H1 (cell line): Measurements from ENCODE around the gene ATG5. TPM values are rescaled to one million over a fixed set of nuclear protein-coding genes. Genes with fewer than 3 reads are reported as not detected.

Source experiments
- CTCF ChIA-PET: fragments of 300-600 bp; sonication (Branson Sonifier 250); formaldehyde crosslinking; loops from one replicate; lab custom pipeline; 2021; ENCODE audit not compliant: partially characterized antibody; lab: Charles Lee
- POLR2A ChIA-PET: fragments of 300-600 bp; sonication (Branson Sonifier 250); formaldehyde crosslinking; loops from one replicate; lab custom pipeline; 2021; ENCODE audit warnings: inconsistent platforms; ENCODE audit not compliant: partially characterized antibody; lab: Charles Lee
- DNase-seq, 2 experiments: peaks; one replicate each; pipeline versions ENCODE4 v3.0.0 to v3.0.0-alpha.2; 2010 to 2022; ENCODE audit warnings: low spot score in 2 of 2, low read depth in 1 of 2, mixed read lengths in 1 of 2
- FAIRE-seq: peaks from 2 replicates; lab custom pipeline; 2011; peaks lifted over from hg19 to GRCh38; lab: Jason Lieb, UNC
- H2AFZ ChIP-seq: 2 replicates; pipeline ENCODE4 v1.8.1; 2012; ENCODE audit warnings: low read length, inconsistent platforms
- H2AK5ac ChIP-seq: 2 replicates; pipeline ENCODE4 v1.6.1; 2013; ENCODE audit warnings: low read depth, low read length
- H2BK120ac ChIP-seq: replicated peaks from 2 replicates; pipeline ENCODE3; 2013; ENCODE audit warnings: low read depth, low read length, inconsistent platforms
- H2BK12ac ChIP-seq: 2 replicates; pipeline ENCODE4 v1.6.1; 2013; ENCODE audit warnings: low read depth, low read length
- H2BK15ac ChIP-seq: 2 replicates; pipeline ENCODE4 v1.6.1; 2013; ENCODE audit warnings: low read length
- H2BK20ac ChIP-seq: 2 replicates; pipeline ENCODE4 v1.6.1; 2013; ENCODE audit warnings: low read length
- H2BK5ac ChIP-seq: 2 replicates; pipeline ENCODE4 v1.6.1; 2013; ENCODE audit warnings: low read depth, low read length
- H3K14ac ChIP-seq: 2 replicates; pipeline ENCODE4 v1.6.1; 2013; ENCODE audit warnings: inconsistent platforms; ENCODE audit not compliant: insufficient read length
- H3K18ac ChIP-seq: 2 replicates; pipeline ENCODE4 v1.6.1; 2013; ENCODE audit warnings: low read length; ENCODE audit errors: extremely low read depth
- H3K23ac ChIP-seq: 2 replicates; pipeline ENCODE4 v1.6.1; 2013; ENCODE audit warnings: inconsistent platforms; ENCODE audit not compliant: insufficient read length
- H3K23me2 ChIP-seq: 2 replicates; pipeline ENCODE4 v1.6.1; 2013; ENCODE audit warnings: low read depth, low read length
- H3K27ac ChIP-seq: 2 replicates; pipeline ENCODE4 v1.6.1; 2011; ENCODE audit warnings: low read depth, low read length, inconsistent platforms
- H3K27me3 ChIP-seq, 4 experiments: replicated peaks in 1 of 4; 1 replicate in 1 of 4; 2 replicates in 3 of 4; pipeline versions ENCODE4 v1.6.1 to v1.8.1; 2011 to 2013; ENCODE audit warnings: low read length in 3 of 4, mild to moderate bottlenecking in 3 of 4, inconsistent platforms in 2 of 4, mixed read lengths in 2 of 4, moderate library complexity in 1 of 4; ENCODE audit not compliant: control insufficient read depth in 3 of 4, insufficient read depth in 3 of 4; ENCODE audit errors: extremely low read depth in 1 of 4
- H3K36me3 ChIP-seq, 4 experiments: 2 replicates each; pipeline versions ENCODE4 v1.6.1 to v1.8.1; 2011 to 2013; ENCODE audit warnings: mild to moderate bottlenecking in 4 of 4, low read length in 3 of 4, moderate library complexity in 2 of 4, control low read depth in 1 of 4, inconsistent platforms in 1 of 4; ENCODE audit not compliant: insufficient read depth in 4 of 4, control insufficient read depth in 2 of 4
- H3K4ac ChIP-seq: replicated peaks from 2 replicates; pipeline ENCODE3; 2013; ENCODE audit warnings: low read length, low read depth, mixed read lengths, inconsistent platforms; ENCODE audit not compliant: insufficient read length
- H3K4me1 ChIP-seq, 4 experiments: replicated peaks in 1 of 4; 1 replicate in 1 of 4; 2 replicates in 3 of 4; pipeline versions ENCODE4 v1.6.1 to v1.8.1; 2011 to 2013; ENCODE audit warnings: low read length in 3 of 4, inconsistent platforms in 2 of 4, mixed read lengths in 1 of 4; ENCODE audit not compliant: insufficient read depth in 4 of 4, control insufficient read depth in 3 of 4
- H3K4me2 ChIP-seq, 2 experiments: 2 replicates each; pipeline versions ENCODE4 v1.6.1 to v1.8.1; 2011 to 2013; ENCODE audit warnings: low read depth in 2 of 2, low read length in 2 of 2, control low read depth in 1 of 2, inconsistent platforms in 1 of 2, mild to moderate bottlenecking in 1 of 2; ENCODE audit not compliant: insufficient read depth in 1 of 2
- H3K4me3 ChIP-seq, 4 experiments: fragments of 200-600, 300-600 bp in 1 of 4; sonication (generic), shearing (Covaris generic), sonication (Bioruptor Twin) in 1 of 4; 2 replicates each; pipeline versions ENCODE4 v1.5.1 to v1.8.1; 2011 to 2016; ENCODE audit warnings: low read length in 4 of 4, low read depth in 3 of 4, control low read depth in 2 of 4, inconsistent platforms in 2 of 4, mild to moderate bottlenecking in 2 of 4, mixed read lengths in 1 of 4, moderate library complexity in 1 of 4; ENCODE audit not compliant: insufficient read depth in 2 of 4; ENCODE audit errors: extremely low read depth in 1 of 4
- H3K56ac ChIP-seq: replicated peaks from 2 replicates; pipeline ENCODE3; 2013; ENCODE audit warnings: low read depth, mild to moderate bottlenecking, mixed read lengths, low read length, inconsistent platforms; ENCODE audit not compliant: insufficient read length
- H3K79me1 ChIP-seq: 2 replicates; pipeline ENCODE4 v1.6.1; 2013; ENCODE audit warnings: low read depth, low read length, control low read depth
- H3K79me2 ChIP-seq, 2 experiments: 2 replicates each; pipeline versions ENCODE4 v1.6.1 to v1.8.1; 2012 to 2013; ENCODE audit warnings: low read length in 2 of 2, mild to moderate bottlenecking in 2 of 2, inconsistent platforms in 1 of 2; ENCODE audit not compliant: insufficient read depth in 2 of 2, control insufficient read depth in 1 of 2
- H3K9ac ChIP-seq, 4 experiments: replicated peaks in 1 of 4; 1 replicate in 1 of 4; 2 replicates in 3 of 4; pipeline versions ENCODE4 v1.6.1 to v1.8.1; 2011 to 2013; ENCODE audit warnings: low read depth in 3 of 4, low read length in 3 of 4, control low read depth in 2 of 4, mild to moderate bottlenecking in 2 of 4, moderate library complexity in 2 of 4, inconsistent platforms in 1 of 4; ENCODE audit errors: extremely low read depth in 1 of 4
- H3K9me3 ChIP-seq, 2 experiments: 2 replicates each; pipeline versions ENCODE4 v1.6.1 to v1.8.1; 2012 to 2013; ENCODE audit warnings: mild to moderate bottlenecking in 2 of 2, moderate library complexity in 2 of 2, control low read depth in 1 of 2, inconsistent platforms in 1 of 2, low read depth in 1 of 2, low read length in 1 of 2, mixed read lengths in 1 of 2; ENCODE audit not compliant: insufficient read depth in 2 of 2
- H4K20me1 ChIP-seq, 2 experiments: replicated peaks in 1 of 2; 2 replicates each; pipeline versions ENCODE3 to v1.8.1; 2011 to 2013; ENCODE audit warnings: inconsistent platforms in 2 of 2, low read length in 2 of 2, mild to moderate bottlenecking in 1 of 2; ENCODE audit not compliant: insufficient read depth in 2 of 2, control insufficient read depth in 1 of 2
- H4K5ac ChIP-seq: 2 replicates; pipeline ENCODE4 v1.6.1; 2013; ENCODE audit warnings: low read length, low read depth, mixed read lengths, inconsistent platforms; ENCODE audit not compliant: insufficient read length
- H4K8ac ChIP-seq: 2 replicates; pipeline ENCODE4 v1.8.0; 2013; ENCODE audit warnings: mild to moderate bottlenecking, moderate library complexity, low read length, inconsistent platforms; ENCODE audit not compliant: insufficient read depth; ENCODE audit errors: extremely low read depth
- H4K91ac ChIP-seq: replicated peaks from 2 replicates; pipeline ENCODE3; 2013; ENCODE audit warnings: low read length, mixed read lengths, inconsistent platforms; ENCODE audit not compliant: insufficient read length
- ATF2 ChIP-seq: IDR thresholded peaks from 2 replicates; pipeline ENCODE4 v1.6.1; 2012; ENCODE audit warnings: low read length, inconsistent platforms
- EGR1 ChIP-seq: IDR thresholded peaks from 2 replicates; pipeline ENCODE4 v1.6.1; 2011; ENCODE audit warnings: low read depth, low read length, borderline replicate concordance
- EP300 ChIP-seq, 2 experiments: IDR thresholded peaks; 1 replicate in 1 of 2; 2 replicates in 1 of 2; pipeline ENCODE4 v1.6.1; 2011 to 2012; ENCODE audit warnings: low read depth in 2 of 2, low read length in 2 of 2, mild to moderate bottlenecking in 2 of 2, borderline replicate concordance in 1 of 2, inconsistent platforms in 1 of 2, moderate library complexity in 1 of 2
- GABPA ChIP-seq: IDR thresholded peaks from 2 replicates; pipeline ENCODE4 v1.6.1; 2011; ENCODE audit warnings: mild to moderate bottlenecking, low read length, moderate library complexity, borderline replicate concordance; ENCODE audit not compliant: insufficient read depth
- JUN ChIP-seq: IDR thresholded peaks from 2 replicates; pipeline ENCODE4 v1.6.1; 2011; ENCODE audit warnings: low read depth, mild to moderate bottlenecking, improper control_type of control experiment, low read length
- KDM5A ChIP-seq: fragments of 200-600 bp; IDR thresholded peaks from 2 replicates; pipeline ENCODE4 v1.7.1; 2012; ENCODE audit warnings: mild to moderate bottlenecking, low read length, inconsistent platforms, mixed read lengths
- MAX ChIP-seq: IDR thresholded peaks from 2 replicates; pipeline ENCODE4 v1.6.1; 2012; ENCODE audit warnings: inconsistent platforms
- RBBP5 ChIP-seq: IDR thresholded peaks from 2 replicates; pipeline ENCODE4 v1.7.1; 2012; ENCODE audit warnings: low read depth, mild to moderate bottlenecking, inconsistent platforms, low read length, moderate library complexity, borderline replicate concordance
- SAP30 ChIP-seq: fragments of 300-600 bp; sonication (generic); IDR thresholded peaks from 2 replicates; pipeline ENCODE4 v1.7.1; 2012; ENCODE audit warnings: low read length, moderate library complexity, mild to moderate bottlenecking, inconsistent platforms; ENCODE audit not compliant: insufficient read depth, insufficient replicate concordance
- SP4 ChIP-seq: IDR thresholded peaks from 2 replicates; pipeline ENCODE4 v1.6.1; 2012; ENCODE audit warnings: low read length, inconsistent platforms
- WGBS, 2 experiments: shearing (Covaris generic) in 1 of 2; methylation state at CpG; one replicate each; pipeline versions ENCODE4 v1.1.6 to v1.1.7; 2013 to 2015; ENCODE audit warnings: low lambda C conversion rate in 2 of 2, mixed read lengths in 2 of 2, inconsistent platforms in 1 of 2, low coverage in 1 of 2, missing lambda C conversion rate in 1 of 2; ENCODE audit not compliant: insufficient replicate concordance in 2 of 2, insufficient coverage in 1 of 2, insufficient read length in 1 of 2; ENCODE audit errors: extremely low coverage in 1 of 2, missing lambda C conversion rate in 1 of 2; 5-methylcytosine and 5-hydroxymethylcytosine counted together
- polyA plus RNA-seq, 7 experiments: library from polyadenylated mRNA; depleted of rRNA in 3 of 7; stranded (reverse) in 5 of 7; unstranded in 2 of 7; fragments of >200 nt in 5 of 7; fragments of 200-250 nt in 2 of 7; gene quantifications; 1 replicate in 5 of 7; 2 replicates in 1 of 7; 4 replicates in 1 of 7; pipeline versions ENCODE4 v1.2.1 to v1.2.3, GENCODE V29; 2011 to 2013; ENCODE audit warnings: missing spikeins in 2 of 7, mixed read lengths in 2 of 7
- total RNA-seq: library from RNA; stranded (reverse); fragmentation: NEBNext Ultra II Directional; extraction: Animal tissue kit (Norgen Biotek cat#: 25700); gene quantifications from 2 replicates; pipeline ENCODE4 v1.2.1, GENCODE V29; 2021

Gene ATG5
- total and polyA plus RNA-seq, 2 of the 8 experiments (the other 6 are each of a cell fraction or from before 2014, with no cell fraction given) = 18.2 to 39.0 TPM

- H4K20me1 ChIP-seq = peaks cover 3 to 4% of the 10 kb centered on the region in 2 experiments
- TF ChIP-seq EGR1 (no peak), SP4 (no peak), RBBP5 (no peak), KDM5A (no peak), JUN (no peak), EP300 (IDR thresholded peaks at IDR 0.05; ENCODE audit: borderline replicate concordance in 1 of 2, low read depth in 2 of 2, low read length in 2 of 2) (no peak), MAX (no peak), GABPA (no peak), SAP30 (no peak), ATF2 (no peak)
Measured at GRCh38 chr6:106300020-106300780, 25.4 kb downstream of the ATG5 start.

More at GRCh38 chr6:106300020-106300780, 25.4 kb downstream of the ATG5 start:
- H2AK5ac ChIP-seq = no peak overlapping the region
- CTCF ChIA-PET = interaction anchor here (1.0 to 1.9 kb wide), 8 partner anchors 9 to 204 kb away, joined by 3 to 6 read pairs (median 4); no protein-coding TSS in a partner anchor
- no peaks in the 10 kb centered on the region for H3K36me3 ChIP-seq
- H3K9me3 ChIP-seq = no peaks in the 10 kb centered on the region
- H3K18ac ChIP-seq = no peak overlapping the region
- H3K27ac ChIP-seq = no peak overlapping the region
- no peak for FAIRE-seq
- H3K14ac ChIP-seq = no peak overlapping the region
- H3K27me3 ChIP-seq = no peaks in the 10 kb centered on the region
- no peak overlapping the region for H4K5ac ChIP-seq
- no peak overlapping the region for H3K9ac ChIP-seq
- peaks cover 0 to 69% of the 10 kb centered on the region in 2 experiments; a peak in 3 of 4 replicates for H3K79me2 ChIP-seq
- H4K8ac ChIP-seq = no peak overlapping the region
- no peak overlapping the region for H2BK5ac ChIP-seq
- no peaks in the 10 kb centered on the region for H3K79me1 ChIP-seq
- H2AFZ ChIP-seq = no peak overlapping the region
- no peaks in the 10 kb centered on the region for H3K4me1 ChIP-seq
- 91% methylated on average over 4 of the region's 4 CpGs; no CpG with 5 or more reads in 1 of the 2 experiments for WGBS, 2 experiments
- no peak overlapping the region for H2BK15ac ChIP-seq
- no peak overlapping the region for H2BK120ac ChIP-seq
- H2BK20ac ChIP-seq = no peak overlapping the region
- H4K91ac ChIP-seq = no peak overlapping the region
- no peak overlapping the region for H3K4me3 ChIP-seq
- POLR2A ChIA-PET = interaction anchor here (0.6 kb wide), 1 partner anchor 1565 kb away, joined by 3 read pairs; no protein-coding TSS in a partner anchor
- DNase-seq = no peak
- H3K23ac ChIP-seq = no peak overlapping the region
- H2BK12ac ChIP-seq = no peak overlapping the region
- no peak overlapping the region for H3K4ac ChIP-seq
- no peaks in the 10 kb centered on the region; the same call in 1 of the 2 replicates for H3K23me2 ChIP-seq
- no peak overlapping the region for H3K4me2 ChIP-seq
- H3K56ac ChIP-seq = no peak overlapping the region
